T-helper 17 cell (primary cell): ENCODE measurements around the gene CAPN8. TPM values are rescaled to one million over a fixed set of nuclear protein-coding genes. Genes with fewer than 3 reads are reported as not detected.

ENCODE experiments used
- ATAC-seq: fragments of 150-1000 bp; cut with Tn5 transposase; 2 replicates; pipeline ENCODE4 v1.10.0; 2021; ENCODE audit warnings: mild to moderate bottlenecking, moderate library complexity
- DNase-seq, 3 donors: peaks; one replicate each; pipeline versions ENCODE4 v3.0.0 to v3.0.0-alpha.2; 2020 to 2021
- H3K9me3 ChIP-seq: one replicate; pipeline ENCODE4 v1.7.0; 2013; ENCODE audit warnings: low read length, mild to moderate bottlenecking; ENCODE audit not compliant: control insufficient read depth, poor library complexity, severe bottlenecking
- H3K27ac Mint-ChIP-seq: one replicate; pipeline ENCODE4 v1.8.0; 2022; ENCODE audit warnings: mild to moderate bottlenecking, moderate library complexity, mixed read lengths
- H3K27me3 Mint-ChIP-seq: one replicate; pipeline ENCODE4 v1.8.0; 2022; ENCODE audit warnings: mixed read lengths
- H3K36me3 Mint-ChIP-seq: one replicate; pipeline ENCODE4 v1.8.0; 2022; ENCODE audit warnings: low read depth, mixed read lengths
- H3K4me1 Mint-ChIP-seq: one replicate; pipeline ENCODE4 v1.8.0; 2022; ENCODE audit warnings: mild to moderate bottlenecking, mixed read lengths
- H3K4me3 Mint-ChIP-seq: one replicate; pipeline ENCODE4 v1.8.0; 2022; ENCODE audit warnings: mild to moderate bottlenecking, moderate library complexity, mixed read lengths
- total RNA-seq, 4 donors: library from RNA in 2 of 4; stranded (reverse) in 2 of 4; gene quantifications; one replicate each; pipeline ENCODE4 v1.2.3 and lab custom pipeline; 2022 to 2026

CAPN8 gene
- total RNA-seq, 2 donors from 2014 or later: 0.60 to 0.91 TPM

DNA sequence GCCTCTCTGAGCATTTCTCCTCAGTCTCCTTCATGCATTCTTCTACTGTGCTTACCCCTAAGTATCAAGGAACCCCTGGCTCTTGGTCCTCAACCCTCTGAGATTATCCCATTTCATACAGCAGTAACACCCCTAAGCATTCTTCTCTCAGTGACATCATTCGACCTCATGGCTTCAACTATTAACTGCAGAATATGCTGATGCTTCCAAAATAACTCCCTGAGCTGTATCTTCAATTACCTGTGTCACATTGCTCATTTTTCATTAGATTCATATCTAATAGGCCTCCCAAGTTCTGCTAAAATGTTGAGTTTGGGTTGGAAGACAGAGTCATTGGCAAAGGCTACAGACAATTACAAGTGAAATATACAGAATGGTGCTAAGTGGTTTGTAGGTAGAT, 7.5 kb downstream of the CAPN8 start:
- peaks cover 5% of the 10 kb centered on the region for H3K4me1 Mint-ChIP-seq
- no peak for DNase-seq
- peaks cover 7% of the 10 kb centered on the region for H3K36me3 Mint-ChIP-seq
- H3K27me3 Mint-ChIP-seq: peaks cover 22% of the 10 kb centered on the region
- no peak for ATAC-seq
- H3K4me3 Mint-ChIP-seq: no peak overlapping the region
- no peaks in the 10 kb centered on the region for H3K9me3 ChIP-seq
- no peak overlapping the region for H3K27ac Mint-ChIP-seq

DNA sequence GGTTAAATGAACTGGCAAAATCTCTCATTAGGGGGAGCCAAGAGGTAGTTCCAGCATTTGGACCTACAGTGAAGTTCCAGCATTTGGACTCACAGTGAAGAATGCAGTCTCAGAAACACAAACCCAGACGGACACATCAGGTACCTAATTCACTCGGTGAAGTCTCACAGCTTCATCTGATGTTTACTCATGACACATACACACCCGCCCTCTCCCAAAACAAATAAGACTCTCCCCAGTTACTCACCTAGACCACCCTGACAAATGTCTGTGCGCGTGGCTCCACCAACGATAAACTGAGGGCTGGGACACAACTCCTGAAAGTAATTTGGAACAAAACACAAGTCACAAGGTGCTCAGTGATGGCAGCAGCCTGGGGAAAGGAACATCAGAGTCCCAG, 11.4 kb downstream of the CAPN8 start:
- no peak overlapping the region for H3K27ac Mint-ChIP-seq
- H3K27me3 Mint-ChIP-seq: peaks cover 28% of the 10 kb centered on the region
- DNase-seq: no peak
- H3K36me3 Mint-ChIP-seq: peaks cover 7% of the 10 kb centered on the region
- peaks cover 2% of the 10 kb centered on the region for H3K4me1 Mint-ChIP-seq
- no peak for ATAC-seq
- H3K4me3 Mint-ChIP-seq: no peak overlapping the region
- no peaks in the 10 kb centered on the region for H3K9me3 ChIP-seq

DNA sequence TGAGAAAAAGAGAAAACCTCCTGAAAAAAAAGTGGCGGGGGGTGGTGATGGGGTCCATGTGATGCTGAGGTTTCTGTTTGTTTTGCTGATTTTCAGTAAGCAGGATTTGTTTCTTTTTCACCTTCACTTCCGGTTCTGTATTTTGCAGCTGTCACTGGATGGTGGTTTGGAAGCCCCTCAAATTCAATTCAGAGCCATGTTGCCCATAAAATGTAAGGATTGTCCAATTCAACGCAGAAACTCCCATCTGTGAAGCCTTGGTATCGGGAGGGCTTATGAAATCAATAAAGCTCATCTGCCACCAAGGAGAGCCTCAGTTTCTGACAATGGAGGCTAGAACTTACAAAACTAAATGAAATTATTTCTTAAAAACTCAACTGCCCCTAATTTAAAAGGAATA, 12.1 kb downstream of the CAPN8 start:
- Mint-ChIP-seq H3K27ac (no peak overlapping the region), H3K4me3 (no peak overlapping the region), H3K4me1 (peaks cover 2% of the 10 kb centered on the region), H3K27me3 (peaks cover 33% of the 10 kb centered on the region), H3K36me3 (peaks cover 9% of the 10 kb centered on the region)
- DNase-seq (no peak), ATAC-seq (no peak)
- H3K9me3 ChIP-seq: no peaks in the 10 kb centered on the region

DNA sequence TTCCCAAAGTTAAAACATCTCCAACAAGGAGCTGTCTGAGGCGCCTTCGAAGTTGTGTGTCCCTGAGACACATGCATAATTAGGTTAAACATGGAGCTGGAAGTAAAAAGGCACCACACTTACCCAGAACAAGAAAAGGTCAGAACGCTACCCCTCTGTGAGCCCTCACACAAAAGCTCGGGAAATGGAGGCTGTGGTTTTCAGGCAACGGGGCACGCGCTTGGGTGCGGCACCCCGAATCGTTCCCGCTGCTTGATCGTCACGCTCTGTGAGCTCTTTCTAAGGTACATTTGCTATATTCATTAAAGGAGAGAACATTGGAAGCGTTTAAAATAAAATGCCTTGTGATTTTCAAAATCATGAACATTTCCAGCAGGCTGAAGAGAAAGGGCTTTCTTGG, 12.5 kb downstream of the CAPN8 start:
- Mint-ChIP-seq H3K36me3 (peaks cover 9% of the 10 kb centered on the region), H3K4me1 (peaks cover 2% of the 10 kb centered on the region), H3K27ac (no peak overlapping the region), H3K27me3 (peaks cover 37% of the 10 kb centered on the region), H3K4me3 (no peak overlapping the region)
- no peaks in the 10 kb centered on the region for H3K9me3 ChIP-seq
- ATAC-seq: no peak
- no peak for DNase-seq

DNA sequence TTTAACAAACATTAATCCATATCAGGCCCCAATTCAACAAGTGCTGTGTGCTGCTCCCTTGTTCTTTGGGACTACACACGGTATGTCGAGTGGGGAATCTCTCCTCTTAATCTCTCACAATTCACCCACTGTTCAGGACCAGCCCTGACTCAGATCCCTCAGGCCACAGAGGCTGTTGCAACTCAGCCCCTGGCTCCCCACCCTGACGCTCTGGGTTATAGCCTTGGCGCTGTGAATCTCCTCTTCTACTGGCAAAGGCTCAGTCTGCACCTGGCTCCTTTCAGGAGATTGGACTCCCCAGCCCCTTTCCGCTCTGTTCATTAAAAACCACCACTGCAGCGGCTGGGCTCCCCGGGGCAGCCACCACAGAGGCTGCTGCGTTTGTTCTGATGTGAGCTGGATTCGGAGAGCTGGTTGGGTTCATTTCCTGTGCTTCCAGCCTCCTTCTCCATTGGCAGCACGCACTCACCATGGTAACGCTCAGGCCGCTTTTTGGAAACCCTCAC, 13.0 kb downstream of the CAPN8 start:
- no peak overlapping the region for H3K27ac Mint-ChIP-seq
- H3K36me3 Mint-ChIP-seq: peaks cover 6% of the 10 kb centered on the region
- no peaks in the 10 kb centered on the region for H3K9me3 ChIP-seq
- peaks cover 2% of the 10 kb centered on the region for H3K4me1 Mint-ChIP-seq
- no peak overlapping the region for H3K4me3 Mint-ChIP-seq
- no peak for DNase-seq
- peaks cover 41% of the 10 kb centered on the region for H3K27me3 Mint-ChIP-seq
- no peak for ATAC-seq

DNA sequence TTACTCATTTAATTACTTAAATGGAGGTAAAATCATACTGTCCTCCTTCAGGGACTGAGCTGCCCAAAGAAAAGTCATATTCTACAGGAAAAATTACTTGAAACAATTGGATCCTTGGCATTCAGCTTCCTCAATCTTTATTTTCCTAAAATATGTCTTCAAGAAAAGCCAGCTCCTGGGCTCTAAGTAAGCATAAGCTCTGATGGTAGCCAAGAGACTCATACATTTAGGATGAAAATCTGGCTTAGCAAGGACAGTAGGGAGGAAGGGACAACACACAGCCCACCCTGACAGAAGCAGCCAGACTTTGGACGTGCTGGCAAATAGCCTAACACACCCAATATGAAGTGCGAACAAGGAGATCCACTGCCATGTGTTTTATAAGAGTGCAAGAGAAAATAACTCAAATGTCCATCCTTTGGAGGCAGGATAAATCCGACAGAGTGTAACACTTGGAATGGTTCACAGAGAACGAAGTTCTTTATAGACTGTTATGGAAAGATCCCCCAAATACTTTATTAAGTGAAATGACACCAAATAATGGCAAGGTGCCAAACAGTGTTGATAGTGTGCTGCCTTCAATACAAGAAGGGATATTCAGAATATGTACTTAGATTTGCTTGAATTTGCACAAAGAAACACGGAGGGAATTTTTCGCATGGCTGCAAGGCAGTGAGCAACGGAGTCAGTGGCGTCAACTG, 14.1 kb downstream of the CAPN8 start:
- no peak for ATAC-seq
- Mint-ChIP-seq H3K4me1 (peaks cover 2% of the 10 kb centered on the region), H3K36me3 (peaks cover 6% of the 10 kb centered on the region), H3K4me3 (no peak overlapping the region), H3K27ac (no peak overlapping the region), H3K27me3 (peaks cover 47% of the 10 kb centered on the region)
- no peaks in the 10 kb centered on the region for H3K9me3 ChIP-seq
- no peak for DNase-seq

DNA sequence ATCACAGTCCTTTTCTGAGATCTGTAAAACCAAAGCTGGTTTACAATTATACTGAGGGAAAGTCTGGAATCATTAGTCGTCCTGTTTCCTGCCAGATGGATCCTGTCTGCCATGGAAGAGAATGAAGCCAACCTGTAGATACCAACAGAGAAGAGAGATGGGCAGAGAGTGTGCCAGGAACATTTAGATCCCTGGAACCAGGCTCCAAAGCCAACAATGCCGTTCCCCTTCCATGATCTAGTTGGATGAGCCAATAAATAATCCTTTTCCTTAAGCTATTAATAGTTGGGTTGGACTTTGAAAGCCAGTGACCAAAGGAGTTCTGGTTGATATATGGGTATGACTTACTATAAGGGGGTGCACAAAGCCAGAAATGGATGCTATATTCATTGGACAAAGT, 15.0 kb downstream of the CAPN8 start:
- peaks cover 5% of the 10 kb centered on the region for H3K36me3 Mint-ChIP-seq
- no peak overlapping the region for H3K27ac Mint-ChIP-seq
- H3K4me3 Mint-ChIP-seq: no peak overlapping the region
- DNase-seq (no peak), ATAC-seq (no peak)
- H3K27me3 Mint-ChIP-seq: peaks cover 50% of the 10 kb centered on the region
- H3K9me3 ChIP-seq: no peaks in the 10 kb centered on the region
- peaks cover 2% of the 10 kb centered on the region for H3K4me1 Mint-ChIP-seq

DNA sequence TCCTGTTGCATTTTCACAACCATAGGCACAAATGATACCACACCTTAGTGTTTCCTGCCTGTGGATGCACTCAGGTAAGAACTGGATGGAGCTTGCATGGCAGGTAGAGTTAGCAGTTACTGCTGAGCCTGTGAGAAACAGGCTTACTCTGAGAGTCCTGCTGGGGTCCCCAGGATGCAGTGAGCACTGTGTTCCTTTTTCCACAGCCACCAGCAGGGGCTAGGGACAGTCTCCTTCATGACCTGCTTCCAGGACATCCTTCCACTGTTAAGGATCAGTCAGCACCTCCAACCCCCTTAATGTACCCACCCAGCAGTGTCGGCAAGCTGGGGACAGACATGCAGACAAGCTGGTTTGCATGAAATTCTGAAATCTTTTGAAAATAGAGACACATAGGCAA, 16.3 kb downstream of the CAPN8 start:
- peaks cover 3% of the 10 kb centered on the region for H3K36me3 Mint-ChIP-seq
- DNase-seq (no peak), ATAC-seq (no peak)
- H3K27me3 Mint-ChIP-seq: peaks cover 54% of the 10 kb centered on the region
- H3K4me1 Mint-ChIP-seq: peaks cover 2% of the 10 kb centered on the region
- H3K27ac Mint-ChIP-seq: no peak overlapping the region
- H3K4me3 Mint-ChIP-seq: no peak overlapping the region
- no peaks in the 10 kb centered on the region for H3K9me3 ChIP-seq

DNA sequence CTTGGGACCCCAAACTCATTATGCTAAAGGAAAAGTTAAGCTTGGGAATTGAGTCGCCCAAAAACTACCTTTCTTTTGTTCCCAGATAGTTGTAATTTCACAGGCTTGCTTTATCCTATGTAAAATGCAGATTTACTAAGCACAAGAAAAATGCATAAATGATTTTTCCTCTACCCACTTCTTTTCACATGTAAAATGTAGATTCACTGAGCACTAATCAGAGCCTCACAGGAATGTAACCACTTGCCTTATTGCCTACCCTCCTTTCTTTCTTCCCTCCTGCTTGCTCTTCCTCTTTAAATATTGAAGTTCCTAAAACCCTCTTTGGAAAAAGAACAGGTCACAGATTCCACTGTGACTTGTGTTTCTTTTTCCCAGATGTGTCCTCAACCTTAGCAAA, 18.3 kb downstream of the CAPN8 start:
- no peak for DNase-seq
- no peaks in the 10 kb centered on the region for H3K9me3 ChIP-seq
- H3K4me1 Mint-ChIP-seq: no peaks in the 10 kb centered on the region
- no peak overlapping the region for H3K4me3 Mint-ChIP-seq
- peaks cover 47% of the 10 kb centered on the region for H3K27me3 Mint-ChIP-seq
- H3K36me3 Mint-ChIP-seq: peaks cover 3% of the 10 kb centered on the region
- H3K27ac Mint-ChIP-seq: no peak overlapping the region
- ATAC-seq: no peak

DNA sequence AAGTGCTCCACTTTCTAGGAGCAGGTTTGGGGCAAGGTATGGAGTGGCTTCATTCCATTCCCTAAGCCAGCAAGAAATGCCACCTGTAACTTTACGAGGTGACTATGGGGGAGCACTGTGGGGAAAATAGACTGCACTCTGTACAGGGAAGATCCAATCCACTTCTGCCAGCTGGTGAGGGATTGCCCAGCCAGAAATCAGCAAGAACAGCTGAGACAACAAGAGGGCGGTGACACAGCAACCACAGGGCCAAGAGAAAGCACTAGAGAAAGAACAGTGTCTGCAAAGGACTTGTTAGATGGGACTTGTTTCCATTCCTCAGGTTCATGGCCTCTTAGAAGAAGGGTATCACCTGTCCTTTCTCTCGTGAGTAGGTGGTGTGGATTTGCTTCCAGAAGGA, 19.6 kb downstream of the CAPN8 start:
- Mint-ChIP-seq H3K27me3 (peaks cover 47% of the 10 kb centered on the region), H3K4me1 (no peaks in the 10 kb centered on the region), H3K36me3 (peaks cover 3% of the 10 kb centered on the region), H3K4me3 (no peak overlapping the region), H3K27ac (no peak overlapping the region)
- no peaks in the 10 kb centered on the region for H3K9me3 ChIP-seq
- DNase-seq (no peak), ATAC-seq (no peak)

DNA sequence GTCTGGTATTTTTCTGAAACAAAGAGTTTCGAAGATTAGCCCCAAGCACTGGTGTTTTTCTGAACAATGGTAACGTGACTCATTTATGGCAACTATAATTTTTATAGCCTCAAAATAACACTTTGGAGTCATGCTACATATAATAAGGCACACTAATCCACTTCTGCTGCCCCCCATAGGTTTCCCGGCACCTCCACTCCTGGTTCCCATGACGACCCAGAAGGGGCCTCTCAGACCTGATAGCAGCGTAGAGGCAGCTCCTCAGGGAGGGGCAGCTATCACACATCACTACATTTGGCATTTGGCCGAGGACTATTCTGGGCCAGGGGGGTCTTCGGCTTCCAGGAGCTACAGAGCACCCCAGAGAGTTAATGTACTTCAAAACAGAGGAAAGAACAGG, 23.3 kb downstream of the CAPN8 start:
- H3K9me3 ChIP-seq: no peaks in the 10 kb centered on the region
- ATAC-seq: no peak
- Mint-ChIP-seq H3K27ac (no peak overlapping the region), H3K36me3 (peaks cover 2% of the 10 kb centered on the region), H3K4me1 (no peaks in the 10 kb centered on the region), H3K27me3 (peaks cover 24% of the 10 kb centered on the region), H3K4me3 (no peak overlapping the region)
- DNase-seq: no peak

DNA sequence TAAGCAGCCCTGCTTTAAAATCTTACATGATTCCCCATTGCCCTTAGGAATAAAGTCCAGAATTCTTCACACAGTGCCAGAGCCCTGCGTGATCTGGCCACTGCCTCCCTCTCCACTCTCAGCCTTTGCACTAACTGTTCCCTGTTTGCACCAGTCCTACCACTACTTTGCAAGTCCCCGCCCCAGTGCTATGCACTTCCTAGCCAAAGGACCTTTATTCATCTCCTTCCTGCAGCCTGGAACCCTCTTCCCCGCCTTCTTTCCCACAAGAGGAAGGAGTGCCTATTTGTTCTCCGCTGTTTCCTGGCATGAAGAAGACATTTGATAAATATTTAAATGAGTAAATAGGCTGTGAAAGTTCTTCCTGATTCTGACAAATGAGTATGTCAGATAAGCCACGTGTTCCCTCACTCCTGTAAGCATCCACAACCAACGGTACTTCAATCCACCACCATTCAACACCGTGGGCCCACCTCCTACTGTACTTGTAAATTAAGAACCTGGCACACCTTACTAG, 23.9 kb downstream of the CAPN8 start:
- no peaks in the 10 kb centered on the region for H3K9me3 ChIP-seq
- no peak overlapping the region for H3K27ac Mint-ChIP-seq
- ATAC-seq (no peak), DNase-seq (no peak)
- H3K4me1 Mint-ChIP-seq: no peaks in the 10 kb centered on the region
- H3K36me3 Mint-ChIP-seq: peaks cover 2% of the 10 kb centered on the region
- no peak overlapping the region for H3K4me3 Mint-ChIP-seq
- H3K27me3 Mint-ChIP-seq: peaks cover 22% of the 10 kb centered on the region

DNA sequence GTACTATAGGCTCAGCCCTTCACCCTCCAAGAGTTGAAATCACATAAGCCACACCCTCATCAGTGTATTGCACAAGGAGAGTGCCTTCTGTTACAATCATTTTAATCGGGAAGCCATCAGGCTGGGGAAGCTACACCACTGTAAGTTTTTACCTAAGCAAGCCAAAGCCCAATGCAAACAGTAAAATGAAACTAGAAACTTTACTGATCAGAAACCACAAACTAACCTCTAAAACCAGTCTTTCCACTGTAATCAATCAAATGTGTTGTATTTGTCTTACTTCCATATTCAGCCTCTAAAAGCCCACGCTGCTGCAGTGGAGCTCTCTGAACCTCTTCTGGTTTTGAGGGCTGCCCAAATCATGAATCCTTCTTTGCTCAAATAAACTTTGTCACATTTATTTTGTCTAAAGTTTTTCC, 26.2 kb downstream of the CAPN8 start:
- no peak overlapping the region for H3K27ac Mint-ChIP-seq
- no peaks in the 10 kb centered on the region for H3K4me1 Mint-ChIP-seq
- H3K27me3 Mint-ChIP-seq: peaks cover 5% of the 10 kb centered on the region
- ATAC-seq (peak; percentile 30), DNase-seq (no peak)
- no peaks in the 10 kb centered on the region for H3K9me3 ChIP-seq
- H3K36me3 Mint-ChIP-seq: peaks cover 2% of the 10 kb centered on the region
- no peak overlapping the region for H3K4me3 Mint-ChIP-seq

DNA sequence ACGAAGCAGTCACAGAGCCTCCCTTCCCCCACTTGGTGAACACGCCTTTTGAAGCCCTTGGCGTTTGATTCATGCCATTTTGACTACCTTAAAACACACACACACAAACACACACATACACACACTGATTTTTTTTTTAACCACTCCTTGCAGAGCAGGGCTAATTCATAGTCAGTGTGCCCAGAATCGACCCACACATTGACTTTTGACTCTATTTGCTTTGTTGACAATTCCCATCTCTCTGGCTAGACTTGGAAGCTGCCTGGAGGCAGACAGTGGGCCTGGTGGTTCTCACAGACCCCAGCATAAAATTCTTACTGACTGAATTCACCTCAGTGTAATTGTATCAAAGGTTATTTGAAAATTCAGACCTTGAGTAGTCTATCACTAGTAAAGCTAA, 30.3 kb downstream of the CAPN8 start:
- Mint-ChIP-seq H3K4me3 (no peak overlapping the region), H3K36me3 (peaks cover 5% of the 10 kb centered on the region), H3K4me1 (no peaks in the 10 kb centered on the region), H3K27ac (no peak overlapping the region), H3K27me3 (peaks cover 8% of the 10 kb centered on the region)
- DNase-seq (no peak), ATAC-seq (no peak)
- no peaks in the 10 kb centered on the region for H3K9me3 ChIP-seq
